GM23338 (cell line): Measurements from ENCODE around the gene TRABD. TPM values are rescaled to one million over a fixed set of nuclear protein-coding genes. Genes with fewer than 3 reads are reported as not detected.
A peak's percentile ranks its signal among the peaks of the same experiment; 100 is the strongest.

Experiments
- ATAC-seq: fragments of 200-7000 bp; cut with Tn5 transposase; 3 replicates; pipeline ENCODE4 v1.9.1; 2020
- DNase-seq: peaks from one replicate; pipeline ENCODE4 v3.0.0-alpha.2; 2015; ENCODE audit warnings: low spot score
- H2AFZ ChIP-seq: fragments of 200-600 bp; sonication (generic); 2 replicates; pipeline ENCODE4 v1.8.0; 2016; ENCODE audit warnings: antibody characterized with exemption, mild to moderate bottlenecking, moderate library complexity
- H3F3A ChIP-seq: fragments of 200-600 bp; sonication (generic); replicated peaks from 2 replicates; pipeline ENCODE4 v1.8.0; 2017; ENCODE audit warnings: antibody characterized with exemption, mixed run types, low read depth
- H3K27ac ChIP-seq: fragments of 200-600 bp; sonication (generic); 2 replicates; pipeline ENCODE4 v1.6.1; 2016; ENCODE audit warnings: low read depth
- H3K27me3 ChIP-seq: fragments of 200-600 bp; sonication (generic); 2 replicates; pipeline ENCODE4 v1.8.0; 2016; ENCODE audit warnings: mild to moderate bottlenecking, mixed run types, moderate library complexity; ENCODE audit not compliant: insufficient read depth
- H3K36me3 ChIP-seq: fragments of 200-600 bp; sonication (generic); 2 replicates; pipeline ENCODE4 v1.8.0; 2016; ENCODE audit warnings: mild to moderate bottlenecking; ENCODE audit not compliant: insufficient read depth
- H3K4me1 ChIP-seq: fragments of 200-600 bp; sonication (generic); 2 replicates; pipeline ENCODE4 v1.8.0; 2016; ENCODE audit warnings: mild to moderate bottlenecking, moderate library complexity; ENCODE audit not compliant: insufficient read depth
- H3K4me2 ChIP-seq: fragments of 200-600 bp; sonication (generic); 2 replicates; pipeline ENCODE4 v1.7.1; 2017; ENCODE audit warnings: mixed run types
- H3K4me3 ChIP-seq: fragments of 200-600 bp; sonication (generic); 2 replicates; pipeline ENCODE4 v1.6.1; 2016; ENCODE audit warnings: mixed run types
- H3K79me2 ChIP-seq: fragments of 200-600 bp; sonication (generic); replicated peaks from 2 replicates; pipeline ENCODE4 v1.8.0; 2017; ENCODE audit warnings: mild to moderate bottlenecking; ENCODE audit not compliant: insufficient read depth
- H3K9me2 ChIP-seq: fragments of 200-600 bp; sonication (generic); 2 replicates; pipeline ENCODE4 v1.8.0; 2017; ENCODE audit not compliant: insufficient read depth
- H4K20me1 ChIP-seq: fragments of 200-600 bp; sonication (generic); replicated peaks from 2 replicates; pipeline ENCODE4 v1.8.0; 2017; ENCODE audit warnings: mild to moderate bottlenecking; ENCODE audit not compliant: insufficient read depth
- H3K27ac Mint-ChIP-seq: 2 replicates; pipeline ENCODE4 v1.8.0; 2020; ENCODE audit warnings: inconsistent platforms, mild to moderate bottlenecking, moderate library complexity, mixed read lengths
- H3K27me3 Mint-ChIP-seq: 3 replicates; pipeline ENCODE4 v1.8.0; 2022; ENCODE audit warnings: low read depth, mild to moderate bottlenecking, moderate library complexity, mixed read lengths, inconsistent platforms; ENCODE audit not compliant: insufficient read depth, poor library complexity
- H3K36me3 Mint-ChIP-seq: 3 replicates; pipeline ENCODE4 v1.8.0; 2021; ENCODE audit warnings: low read depth, mild to moderate bottlenecking, inconsistent platforms, moderate library complexity, mixed read lengths
- H3K4me1 Mint-ChIP-seq: 3 replicates; pipeline ENCODE4 v1.8.0; 2020; ENCODE audit warnings: mild to moderate bottlenecking, inconsistent platforms, mixed read lengths
- H3K4me3 Mint-ChIP-seq: 3 replicates; pipeline ENCODE4 v1.8.0; 2021; ENCODE audit warnings: moderate library complexity, mild to moderate bottlenecking, inconsistent platforms, mixed read lengths
- H3K9me3 Mint-ChIP-seq: 3 replicates; pipeline ENCODE4 v1.8.0; 2020; ENCODE audit warnings: moderate library complexity, mild to moderate bottlenecking, inconsistent platforms, mixed read lengths
- CREB1 ChIP-seq: fragments of 250-450 bp; sonication (Bioruptor Pico); IDR thresholded peaks from 2 replicates; pipeline ENCODE4 v1.5.0; 2020; ENCODE audit warnings: low read depth, mild to moderate bottlenecking, moderate library complexity
- CTCF ChIP-seq, 2 experiments: fragments of 200-600 bp in 1 of 2; sonication (generic) in 1 of 2; conservative IDR thresholded peaks; 2 replicates each; pipeline versions ENCODE4 v1.5.1 to v1.6.1; 2016 to 2017; ENCODE audit warnings: antibody characterized with exemption in 2 of 2, low read depth in 2 of 2, mild to moderate bottlenecking in 2 of 2, moderate library complexity in 1 of 2
- ETS1 ChIP-seq: IDR thresholded peaks from 2 replicates; pipeline ENCODE4 v1.6.1; 2016; ENCODE audit warnings: antibody characterized with exemption
- EZH2 ChIP-seq: fragments of 200-600 bp; sonication (generic); IDR thresholded peaks from one replicate; pipeline ENCODE4 v1.8.0; 2017; ENCODE audit warnings: antibody characterized with exemption, mild to moderate bottlenecking, low read depth; ENCODE audit not compliant: unreplicated experiment
- EZH2phosphoT487 ChIP-seq: fragments of 200-600 bp; sonication (generic); IDR thresholded peaks from one replicate; pipeline ENCODE4 v1.8.1; 2018; ENCODE audit warnings: antibody characterized with exemption; ENCODE audit not compliant: unreplicated experiment
- POLR2AphosphoS5 ChIP-seq: IDR thresholded peaks from 2 replicates; pipeline ENCODE4 v1.6.1; 2016; ENCODE audit warnings: antibody characterized with exemption, low read depth
- STAT1 ChIP-seq: IDR thresholded peaks from one replicate; pipeline ENCODE4 v1.6.1; 2016; ENCODE audit warnings: antibody characterized with exemption; ENCODE audit not compliant: unreplicated experiment
- ZNF331 ChIP-seq: fragments of 250-450 bp; sonication (Bioruptor Pico); IDR thresholded peaks from 2 replicates; pipeline ENCODE4 v1.5.0; 2020; ENCODE audit warnings: low read depth, mild to moderate bottlenecking, moderate library complexity
- polyA plus RNA-seq: library from polyadenylated mRNA; unstranded; fragments of >200 nt; fragmentation: Nextera tagmentation; extraction: Ambion mirVana; gene quantifications from 2 replicates; pipeline ENCODE4 v1.2.1, GENCODE V29; 2016
- total RNA-seq: library from RNA; depleted of rRNA; stranded (reverse); fragments of >200 nt; shearing (Covaris generic); gene quantifications from 2 replicates; pipeline ENCODE4 v1.2.3, GENCODE V29; 2014
- TF ChIP-seq, protein P1 (sequence below): fragments of 250-450 bp; sonication (Bioruptor Pico); IDR thresholded peaks from 2 replicates; pipeline ENCODE4 v1.5.0; 2020; ENCODE audit warnings: mild to moderate bottlenecking, moderate library complexity

Gene TRABD
- total and polyA plus RNA-seq, 2 experiments from 2014 or later, result 44.1 to 66.1 TPM

- H3K9me2 ChIP-seq, result no peaks in the 10 kb centered on the region
- peak within 1 kb of the TSS; percentile 99 for H3K4me3 ChIP-seq
- peaks cover 6% of the 10 kb centered on the region; the same call in 1 of the 2 replicates for H4K20me1 ChIP-seq
- ATAC-seq (peak; percentile 84), DNase-seq (peak; percentile 98)
- Mint-ChIP-seq H3K36me3 (peaks cover 11% of the 10 kb centered on the region; the same call in 2 of the 3 replicates), H3K4me3 (peak within 1 kb of the TSS; percentile 92), H3K4me1 (peaks cover 21% of the 10 kb centered on the region; the same call in 2 of the 3 replicates), H3K9me3 (no peaks in the 10 kb centered on the region), H3K27ac (peak within 1 kb of the TSS; percentile 97), H3K27me3 (peaks cover 8% of the 10 kb centered on the region)
- peak; percentile 83; the same call in 1 of the 2 replicates for TF ChIP-seq ETS1
- peak; percentile 94 for TF ChIP-seq POLR2AphosphoS5
- 0 out of 4 replicates have a peak, but pooled peaks of 1 of the 2 experiments have one; percentile 19 for TF ChIP-seq CTCF (conservative IDR thresholded peaks at IDR 0.05; ENCODE audit: low read depth in 2 of 2)
- TF ChIP-seq CREB1 (CRISPR knock-in tag), result peak; percentile 99
- TF ChIP-seq, protein P1, sequence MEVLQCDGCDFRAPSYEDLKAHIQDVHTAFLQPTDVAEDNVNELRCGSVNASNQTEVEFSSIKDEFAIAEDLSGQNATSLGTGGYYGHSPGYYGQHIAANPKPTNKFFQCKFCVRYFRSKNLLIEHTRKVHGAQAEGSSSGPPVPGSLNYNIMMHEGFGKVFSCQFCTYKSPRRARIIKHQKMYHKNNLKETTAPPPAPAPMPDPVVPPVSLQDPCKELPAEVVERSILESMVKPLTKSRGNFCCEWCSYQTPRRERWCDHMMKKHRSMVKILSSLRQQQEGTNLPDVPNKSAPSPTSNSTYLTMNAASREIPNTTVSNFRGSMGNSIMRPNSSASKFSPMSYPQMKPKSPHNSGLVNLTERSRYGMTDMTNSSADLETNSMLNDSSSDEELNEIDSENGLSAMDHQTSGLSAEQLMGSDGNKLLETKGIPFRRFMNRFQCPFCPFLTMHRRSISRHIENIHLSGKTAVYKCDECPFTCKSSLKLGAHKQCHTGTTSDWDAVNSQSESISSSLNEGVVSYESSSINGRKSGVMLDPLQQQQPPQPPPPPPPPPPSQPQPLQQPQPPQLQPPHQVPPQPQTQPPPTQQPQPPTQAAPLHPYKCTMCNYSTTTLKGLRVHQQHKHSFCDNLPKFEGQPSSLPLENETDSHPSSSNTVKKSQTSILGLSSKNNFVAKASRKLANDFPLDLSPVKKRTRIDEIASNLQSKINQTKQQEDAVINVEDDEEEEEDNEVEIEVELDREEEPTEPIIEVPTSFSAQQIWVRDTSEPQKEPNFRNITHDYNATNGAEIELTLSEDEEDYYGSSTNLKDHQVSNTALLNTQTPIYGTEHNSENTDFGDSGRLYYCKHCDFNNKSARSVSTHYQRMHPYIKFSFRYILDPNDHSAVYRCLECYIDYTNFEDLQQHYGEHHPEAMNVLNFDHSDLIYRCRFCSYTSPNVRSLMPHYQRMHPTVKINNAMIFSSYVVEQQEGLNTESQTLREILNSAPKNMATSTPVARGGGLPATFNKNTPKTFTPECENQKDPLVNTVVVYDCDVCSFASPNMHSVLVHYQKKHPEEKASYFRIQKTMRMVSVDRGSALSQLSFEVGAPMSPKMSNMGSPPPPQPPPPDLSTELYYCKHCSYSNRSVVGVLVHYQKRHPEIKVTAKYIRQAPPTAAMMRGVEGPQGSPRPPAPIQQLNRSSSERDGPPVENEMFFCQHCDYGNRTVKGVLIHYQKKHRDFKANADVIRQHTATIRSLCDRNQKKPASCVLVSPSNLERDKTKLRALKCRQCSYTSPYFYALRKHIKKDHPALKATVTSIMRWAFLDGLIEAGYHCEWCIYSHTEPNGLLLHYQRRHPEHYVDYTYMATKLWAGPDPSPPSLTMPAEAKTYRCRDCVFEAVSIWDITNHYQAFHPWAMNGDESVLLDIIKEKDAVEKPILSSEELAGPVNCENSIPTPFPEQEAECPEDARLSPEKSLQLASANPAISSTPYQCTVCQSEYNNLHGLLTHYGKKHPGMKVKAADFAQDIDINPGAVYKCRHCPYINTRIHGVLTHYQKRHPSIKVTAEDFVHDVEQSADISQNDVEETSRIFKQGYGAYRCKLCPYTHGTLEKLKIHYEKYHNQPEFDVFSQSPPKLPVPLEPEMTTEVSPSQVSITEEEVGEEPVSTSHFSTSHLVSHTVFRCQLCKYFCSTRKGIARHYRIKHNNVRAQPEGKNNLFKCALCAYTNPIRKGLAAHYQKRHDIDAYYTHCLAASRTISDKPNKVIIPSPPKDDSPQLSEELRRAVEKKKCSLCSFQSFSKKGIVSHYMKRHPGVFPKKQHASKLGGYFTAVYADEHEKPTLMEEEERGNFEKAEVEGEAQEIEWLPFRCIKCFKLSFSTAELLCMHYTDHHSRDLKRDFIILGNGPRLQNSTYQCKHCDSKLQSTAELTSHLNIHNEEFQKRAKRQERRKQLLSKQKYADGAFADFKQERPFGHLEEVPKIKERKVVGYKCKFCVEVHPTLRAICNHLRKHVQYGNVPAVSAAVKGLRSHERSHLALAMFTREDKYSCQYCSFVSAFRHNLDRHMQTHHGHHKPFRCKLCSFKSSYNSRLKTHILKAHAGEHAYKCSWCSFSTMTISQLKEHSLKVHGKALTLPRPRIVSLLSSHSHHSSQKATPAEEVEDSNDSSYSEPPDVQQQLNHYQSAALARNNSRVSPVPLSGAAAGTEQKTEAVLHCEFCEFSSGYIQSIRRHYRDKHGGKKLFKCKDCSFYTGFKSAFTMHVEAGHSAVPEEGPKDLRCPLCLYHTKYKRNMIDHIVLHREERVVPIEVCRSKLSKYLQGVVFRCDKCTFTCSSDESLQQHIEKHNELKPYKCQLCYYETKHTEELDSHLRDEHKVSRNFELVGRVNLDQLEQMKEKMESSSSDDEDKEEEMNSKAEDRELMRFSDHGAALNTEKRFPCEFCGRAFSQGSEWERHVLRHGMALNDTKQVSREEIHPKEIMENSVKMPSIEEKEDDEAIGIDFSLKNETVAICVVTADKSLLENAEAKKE, result no peak
- no peak for TF ChIP-seq EZH2phosphoT487
- TF ChIP-seq STAT1, result no peak
- TF ChIP-seq ZNF331, result no peak
- TF ChIP-seq EZH2, result no peak
- no peaks in the 10 kb centered on the region for H3K27me3 ChIP-seq
- H3F3A ChIP-seq, result peaks cover 2% of the 10 kb centered on the region; the same call in 1 of the 2 replicates
- peaks cover 12% of the 10 kb centered on the region for H3K4me1 ChIP-seq
- peak within 1 kb of the TSS; percentile 99; the same call in 1 of the 2 replicates for H2AFZ ChIP-seq
- peaks cover 40% of the 10 kb centered on the region for H3K79me2 ChIP-seq
- no peaks in the 10 kb centered on the region for H3K36me3 ChIP-seq
- H3K27ac ChIP-seq, result no peak within 1 kb of the TSS; the same call in 1 of the 2 replicates
- H3K4me2 ChIP-seq, result peak within 1 kb of the TSS; percentile 97
These were observed 58.9 kb downstream of the TRABD start, which contains the start of gene TUBGCP6 for GRCh38 chr22:50244420-50245213. Gene TUBGCP6, minus strand, starts transcription at chr22:50245023. Its CDS starts 564 bp downstream, at chr22:50244459.
